GM13976 (cell line): ENCODE measurements around the gene CEP170.

Experiments used
- DNase-seq: peaks from one replicate; pipeline ENCODE4 v3.0.0; 2012; ENCODE audit warnings: low spot score
- in situ Hi-C: fragments of 300-500 bp; cut with MboI; formaldehyde crosslinking; loops from one replicate; pipeline ENCODE4 v1.12.0; 2022; ENCODE audit warnings: low sequenced_read_pairs, mixed read lengths, inconsistent platforms; ENCODE audit not compliant: unreplicated experiment
- TF ChIP-seq, protein P1 (sequence below): IDR thresholded peaks from 2 replicates; pipeline ENCODE4 v1.5.1; 2012; ENCODE audit warnings: borderline replicate concordance, mild to moderate bottlenecking; ENCODE audit not compliant: insufficient read depth; ENCODE audit errors: extremely low read depth, missing control alignments, control extremely low read depth

Gene CEP170

GRCh38 chr1:243270097-243270864 lies 15.2 kb upstream of the CEP170 start:
- DNase-seq, result no peak
- in situ Hi-C loops, result no loop called here
- TF ChIP-seq, protein P1, sequence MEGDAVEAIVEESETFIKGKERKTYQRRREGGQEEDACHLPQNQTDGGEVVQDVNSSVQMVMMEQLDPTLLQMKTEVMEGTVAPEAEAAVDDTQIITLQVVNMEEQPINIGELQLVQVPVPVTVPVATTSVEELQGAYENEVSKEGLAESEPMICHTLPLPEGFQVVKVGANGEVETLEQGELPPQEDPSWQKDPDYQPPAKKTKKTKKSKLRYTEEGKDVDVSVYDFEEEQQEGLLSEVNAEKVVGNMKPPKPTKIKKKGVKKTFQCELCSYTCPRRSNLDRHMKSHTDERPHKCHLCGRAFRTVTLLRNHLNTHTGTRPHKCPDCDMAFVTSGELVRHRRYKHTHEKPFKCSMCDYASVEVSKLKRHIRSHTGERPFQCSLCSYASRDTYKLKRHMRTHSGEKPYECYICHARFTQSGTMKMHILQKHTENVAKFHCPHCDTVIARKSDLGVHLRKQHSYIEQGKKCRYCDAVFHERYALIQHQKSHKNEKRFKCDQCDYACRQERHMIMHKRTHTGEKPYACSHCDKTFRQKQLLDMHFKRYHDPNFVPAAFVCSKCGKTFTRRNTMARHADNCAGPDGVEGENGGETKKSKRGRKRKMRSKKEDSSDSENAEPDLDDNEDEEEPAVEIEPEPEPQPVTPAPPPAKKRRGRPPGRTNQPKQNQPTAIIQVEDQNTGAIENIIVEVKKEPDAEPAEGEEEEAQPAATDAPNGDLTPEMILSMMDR, result no peak

DNA sequence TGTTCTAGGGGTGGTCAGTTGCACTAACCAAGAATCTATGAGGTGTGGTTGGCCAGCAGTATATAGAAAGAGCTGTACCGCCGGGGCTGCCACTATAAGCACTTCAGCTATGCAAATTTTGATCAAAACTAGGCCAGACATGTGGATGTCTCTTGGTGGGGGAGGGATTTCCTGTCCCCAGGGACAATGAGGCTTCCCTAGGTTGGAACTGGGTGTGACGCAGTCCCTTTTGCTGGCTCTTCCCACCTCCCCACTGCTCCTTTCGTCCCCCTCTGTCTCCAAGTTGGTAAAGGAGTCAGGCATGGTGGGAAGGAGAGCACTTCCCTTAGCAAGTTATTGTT lies 14.3 kb upstream of the CEP170 start:
- TF ChIP-seq, protein P1, result no peak
- in situ Hi-C loops, result no loop called here
- DNase-seq, result no peak

DNA sequence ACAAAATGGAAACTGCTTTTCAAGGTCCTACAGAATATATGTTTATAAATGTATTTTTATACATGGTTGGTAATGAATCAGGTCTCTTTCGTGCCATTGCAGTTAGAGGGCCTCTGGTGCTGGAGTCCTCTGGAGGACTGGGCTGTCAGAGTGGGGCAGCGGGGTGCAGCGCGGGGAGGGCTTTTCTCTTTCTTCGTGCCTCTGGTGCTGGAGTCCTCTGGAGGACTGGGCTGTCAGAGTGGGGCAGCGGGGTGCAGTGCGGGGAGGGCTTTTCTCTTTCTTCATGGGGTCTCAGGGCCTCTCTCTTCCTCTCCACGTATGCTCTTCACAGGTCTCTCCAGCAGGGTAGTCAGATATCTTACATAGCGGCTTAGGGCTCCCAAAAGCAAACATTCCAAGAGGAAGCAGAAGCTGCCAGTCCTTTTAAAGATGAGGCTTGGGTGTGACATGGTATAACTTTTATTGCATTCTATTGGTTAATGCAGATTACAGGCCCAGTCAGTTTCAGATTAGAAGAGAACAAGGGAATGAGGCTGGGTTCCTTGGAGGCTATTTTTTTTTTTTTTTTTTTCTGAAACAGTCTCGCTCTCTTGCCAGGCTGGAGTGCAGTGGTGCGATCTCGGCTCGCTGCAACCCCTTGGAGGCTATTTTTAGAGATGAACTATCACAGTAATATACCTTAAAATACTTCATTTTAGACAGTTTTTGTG lies 13.8 kb upstream of the CEP170 start:
- DNase-seq, result no peak
- TF ChIP-seq, protein P1, result no peak
- in situ Hi-C loops, result no loop called here

- TF ChIP-seq, protein P1, result no peak
- in situ Hi-C loops, result no loop called here
- no peak for DNase-seq
Measured at GRCh38 chr1:243267914-243268653, 13.0 kb upstream of the CEP170 start.

- TF ChIP-seq, protein P1, result no peak
- no peak for DNase-seq
- in situ Hi-C loops, result no loop called here
Measured at GRCh38 chr1:243267471-243267880, 12.4 kb upstream of the CEP170 start.

- DNase-seq, result no peak
- TF ChIP-seq, protein P1, result no peak
- in situ Hi-C loops, result no loop called here
Measured at GRCh38 chr1:243266231-243266630, 11.2 kb upstream of the CEP170 start.
